HCT116 (cell line): Measurements from ENCODE around the gene SFXN2. TPM values are rescaled to one million over a fixed set of nuclear protein-coding genes. Genes with fewer than 3 reads are reported as not detected.
A peak's percentile ranks its signal among the peaks of the same experiment; 100 is the strongest.

Experiments used
- ATAC-seq: fragments of 200-7000 bp; cut with Tn5 transposase; 2 replicates; pipeline ENCODE4 v1.9.1; 2020; ENCODE audit warnings: mild to moderate bottlenecking, moderate library complexity
- BruUV-seq: library from RNA; stranded (reverse); fragments of 400-500 nt; replicated peaks from 2 replicates; lab custom pipeline; 2021; lab: Mats Ljungman, UMichigan
- CTCF ChIA-PET: fragments of 300-600 bp; sonication (Branson Sonifier 250); formaldehyde crosslinking; loops from one replicate; lab custom pipeline; 2021; ENCODE audit warnings: antibody characterized with exemption; lab: Charles Lee
- POLR2A ChIA-PET: fragments of 300-600, 350-600 bp; sonication (Branson Sonifier 250); formaldehyde crosslinking; loops from one replicate; lab custom pipeline; 2021; ENCODE audit warnings: antibody characterized with exemption; lab: Charles Lee
- RAD21 ChIA-PET, 2 experiments: fragments of 300-600 bp; sonication (Branson Sonifier 250); formaldehyde crosslinking; loops; one replicate each; lab custom pipeline; 2023; ENCODE audit warnings: low total read pairs in 2 of 2; ENCODE audit not compliant: uncharacterized antibody in 2 of 2, unreplicated experiment in 2 of 2, low non-redundant PET in 1 of 2; lab: Charles Lee
- DNase-seq: peaks from one replicate; pipeline ENCODE4 v3.0.0-alpha.2; 2010; ENCODE audit warnings: low read depth, low spot score
- H2AFZ ChIP-seq: fragments of 200-600 bp; shearing (Covaris generic), sonication (generic); 2 replicates; pipeline ENCODE4 v1.6.1; 2017; ENCODE audit warnings: low read depth, mixed run types, mixed read lengths, antibody characterized with exemption, low read length; ENCODE audit not compliant: poor library complexity, severe bottlenecking
- H3K27ac ChIP-seq: 2 replicates; pipeline ENCODE4 v1.5.1; 2012; ENCODE audit warnings: low read depth, low read length
- H3K27me3 ChIP-seq: fragments of 200-600 bp; sonication (generic); 2 replicates; pipeline ENCODE4 v1.6.1; 2016; ENCODE audit warnings: mixed run types, low read length, mixed read lengths; ENCODE audit not compliant: insufficient read depth
- H3K36me3 ChIP-seq, 2 experiments: fragments of 200-500 bp in 1 of 2; fragments of 200-600 bp in 1 of 2; sonication (Bioruptor generic) in 1 of 2; sonication (generic) in 1 of 2; 2 replicates each; pipeline versions ENCODE4 v1.5.1 to v1.6.1; 2014 to 2016; ENCODE audit warnings: low read length in 2 of 2, inconsistent platforms in 1 of 2, mixed read lengths in 1 of 2, mixed run types in 1 of 2; ENCODE audit not compliant: insufficient read depth in 2 of 2, control insufficient read depth in 1 of 2
- H3K4me1 ChIP-seq, 2 experiments: fragments of 200-600 bp in 1 of 2; sonication (generic) in 1 of 2; 2 replicates each; pipeline versions ENCODE4 v1.5.1 to v1.6.1; 2012 to 2017; ENCODE audit warnings: low read length in 2 of 2, inconsistent platforms in 1 of 2, mild to moderate bottlenecking in 1 of 2, mixed read lengths in 1 of 2, mixed run types in 1 of 2, moderate library complexity in 1 of 2; ENCODE audit not compliant: insufficient read depth in 2 of 2, control insufficient read depth in 1 of 2
- H3K4me2 ChIP-seq: fragments of 200-600 bp; sonication (generic); 2 replicates; pipeline ENCODE4 v1.6.1; 2017; ENCODE audit warnings: mixed run types, low read length, mixed read lengths
- H3K4me3 ChIP-seq, 2 experiments: fragments of 200-600 bp in 1 of 2; sonication (generic) in 1 of 2; replicated peaks in 1 of 2; 2 replicates each; pipeline ENCODE4 v1.5.1; 2011 to 2016; ENCODE audit warnings: low read length in 2 of 2, control low read depth in 1 of 2, low read depth in 1 of 2, mild to moderate bottlenecking in 1 of 2, mixed read lengths in 1 of 2, mixed run types in 1 of 2
- H3K79me2 ChIP-seq: fragments of 200-600 bp; sonication (generic); 2 replicates; pipeline ENCODE4 v1.6.1; 2017; ENCODE audit warnings: mild to moderate bottlenecking, mixed run types, low read length, moderate library complexity, mixed read lengths; ENCODE audit not compliant: insufficient read depth
- H3K9ac ChIP-seq: fragments of 200-600 bp; sonication (generic); 2 replicates; pipeline ENCODE4 v1.6.1; 2016; ENCODE audit warnings: low read length, mixed read lengths
- H3K9me2 ChIP-seq: fragments of 200-600 bp; sonication (generic), shearing (Covaris generic); 2 replicates; pipeline ENCODE4 v1.6.1; 2017; ENCODE audit warnings: mixed run types, mild to moderate bottlenecking, moderate library complexity; ENCODE audit not compliant: insufficient read depth
- H3K9me3 ChIP-seq, 2 experiments: fragments of 200-500 bp in 1 of 2; fragments of 200-600 bp in 1 of 2; sonication (Bioruptor generic) in 1 of 2; sonication (generic) in 1 of 2; 2 replicates each; pipeline ENCODE4 v1.6.1; 2014 to 2017; ENCODE audit warnings: low read length in 2 of 2, mixed read lengths in 2 of 2, inconsistent platforms in 1 of 2, low read depth in 1 of 2, mild to moderate bottlenecking in 1 of 2, mixed run types in 1 of 2, moderate library complexity in 1 of 2; ENCODE audit not compliant: control insufficient read depth in 1 of 2, insufficient read depth in 1 of 2
- H4K20me1 ChIP-seq: fragments of 200-600 bp; sonication (generic), shearing (Covaris generic); 2 replicates; pipeline ENCODE4 v1.6.1; 2017; ENCODE audit warnings: mixed run types, mild to moderate bottlenecking, moderate library complexity; ENCODE audit not compliant: insufficient read depth
- CEBPB ChIP-seq: IDR thresholded peaks from 2 replicates; pipeline ENCODE4 v1.6.1; 2012; ENCODE audit warnings: low read depth
- EGR1 ChIP-seq: IDR thresholded peaks from 2 replicates; pipeline ENCODE4 v1.6.1; 2012; ENCODE audit warnings: low read depth
- ELF1 ChIP-seq: IDR thresholded peaks from 2 replicates; pipeline ENCODE4 v1.6.1; 2012; ENCODE audit warnings: low read depth, borderline replicate concordance
- EZH2phosphoT487 ChIP-seq: fragments of 200-600 bp; IDR thresholded peaks from 2 replicates; pipeline ENCODE4 v1.6.1; 2018; ENCODE audit warnings: antibody characterized with exemption, borderline replicate concordance
- FOSL1 ChIP-seq: IDR thresholded peaks from 2 replicates; pipeline ENCODE4 v1.6.1; 2012; ENCODE audit warnings: low read depth
- POLR2A ChIP-seq: IDR thresholded peaks from 2 replicates; pipeline ENCODE4 v1.7.0; 2011; ENCODE audit warnings: borderline replicate concordance; ENCODE audit not compliant: insufficient read depth, insufficient read length; ENCODE audit errors: extremely low read depth
- SP1 ChIP-seq: IDR thresholded peaks from 2 replicates; pipeline ENCODE4 v1.6.1; 2012; ENCODE audit warnings: low read depth
- YY1 ChIP-seq: IDR thresholded peaks from 2 replicates; pipeline ENCODE4 v1.6.1; 2011; ENCODE audit warnings: low read length, low read depth, moderate library complexity, mild to moderate bottlenecking; ENCODE audit not compliant: insufficient replicate concordance; ENCODE audit errors: extremely low read depth
- ZNF274 ChIP-seq: fragments of 200-500 bp; sonication (Bioruptor generic); IDR thresholded peaks from 2 replicates; pipeline ENCODE4 v1.6.1; 2014; ENCODE audit warnings: mild to moderate bottlenecking, low read depth, low read length, inconsistent platforms
- intact Hi-C: fragments of 100-400 bp; cut with micrococcal nuclease; formaldehyde crosslinking; loops from 2 replicates; pipeline ENCODE4 v1.10.0; 2022
- total RNA-seq: library from RNA; stranded (reverse); gene quantifications from one replicate; pipeline ENCODE4 v1.2.1, GENCODE V29; 2021; ENCODE audit not compliant: unreplicated experiment
- TF ChIP-seq, protein P1 (sequence below): IDR thresholded peaks from 2 replicates; pipeline ENCODE4 v1.6.1; 2011; ENCODE audit warnings: mild to moderate bottlenecking, low read length, moderate library complexity; ENCODE audit not compliant: insufficient replicate concordance; ENCODE audit errors: extremely low read depth
- TF ChIP-seq, protein P2 (sequence below): IDR thresholded peaks from 2 replicates; pipeline ENCODE4 v1.6.1; 2012; ENCODE audit warnings: low read depth
- TF ChIP-seq, protein P3 (sequence below): IDR thresholded peaks from 2 replicates; pipeline ENCODE4 v1.6.1; 2012

SFXN2 gene
- total RNA-seq, 1 experiment from 2014 or later, result 22.9 TPM

DNA sequence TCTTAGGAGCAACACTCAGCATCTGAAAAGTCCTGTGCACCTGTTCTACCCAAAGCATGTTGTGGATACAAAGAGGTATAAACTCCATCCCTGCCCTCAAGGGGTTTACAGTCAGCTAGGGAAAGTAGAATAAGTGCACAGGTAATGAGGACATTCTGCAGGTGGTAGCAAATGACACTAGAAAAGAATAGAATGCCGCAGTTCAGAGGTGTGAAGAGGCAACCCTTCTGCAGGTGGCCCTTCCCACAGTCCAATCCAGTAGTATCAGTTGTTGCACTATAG lies 66.0 kb downstream of the SFXN2 start:
- no peak for ATAC-seq
- H3K27me3 ChIP-seq, result no peaks in the 10 kb centered on the region
- TF ChIP-seq CEBPB (0 out of 2 replicates have a peak, but pooled peaks have one; percentile 5), EZH2phosphoT487 (no peak), ZNF274 (no peak)
- no peaks in the 10 kb centered on the region for H3K4me1 ChIP-seq
- H3K36me3 ChIP-seq, result no peaks in the 10 kb centered on the region
- no peaks in the 10 kb centered on the region for H3K9me3 ChIP-seq
- H3K79me2 ChIP-seq, result no peaks in the 10 kb centered on the region
- no peak for DNase-seq
- POLR2A ChIA-PET, result no interaction called here
- intact Hi-C loops, result no loop called here
- H2AFZ ChIP-seq, result no peak overlapping the region
- no peak overlapping the region for H3K4me2 ChIP-seq
- H3K27ac ChIP-seq, result no peak overlapping the region
- RAD21 ChIA-PET, result no interaction called here
- no peak overlapping the region for H3K4me3 ChIP-seq
- no peaks in the 10 kb centered on the region for H4K20me1 ChIP-seq
- CTCF ChIA-PET, result no interaction called here
- no peak overlapping the region for H3K9ac ChIP-seq
- H3K9me2 ChIP-seq, result no peaks in the 10 kb centered on the region
- no TSS peak for BruUV-seq

DNA sequence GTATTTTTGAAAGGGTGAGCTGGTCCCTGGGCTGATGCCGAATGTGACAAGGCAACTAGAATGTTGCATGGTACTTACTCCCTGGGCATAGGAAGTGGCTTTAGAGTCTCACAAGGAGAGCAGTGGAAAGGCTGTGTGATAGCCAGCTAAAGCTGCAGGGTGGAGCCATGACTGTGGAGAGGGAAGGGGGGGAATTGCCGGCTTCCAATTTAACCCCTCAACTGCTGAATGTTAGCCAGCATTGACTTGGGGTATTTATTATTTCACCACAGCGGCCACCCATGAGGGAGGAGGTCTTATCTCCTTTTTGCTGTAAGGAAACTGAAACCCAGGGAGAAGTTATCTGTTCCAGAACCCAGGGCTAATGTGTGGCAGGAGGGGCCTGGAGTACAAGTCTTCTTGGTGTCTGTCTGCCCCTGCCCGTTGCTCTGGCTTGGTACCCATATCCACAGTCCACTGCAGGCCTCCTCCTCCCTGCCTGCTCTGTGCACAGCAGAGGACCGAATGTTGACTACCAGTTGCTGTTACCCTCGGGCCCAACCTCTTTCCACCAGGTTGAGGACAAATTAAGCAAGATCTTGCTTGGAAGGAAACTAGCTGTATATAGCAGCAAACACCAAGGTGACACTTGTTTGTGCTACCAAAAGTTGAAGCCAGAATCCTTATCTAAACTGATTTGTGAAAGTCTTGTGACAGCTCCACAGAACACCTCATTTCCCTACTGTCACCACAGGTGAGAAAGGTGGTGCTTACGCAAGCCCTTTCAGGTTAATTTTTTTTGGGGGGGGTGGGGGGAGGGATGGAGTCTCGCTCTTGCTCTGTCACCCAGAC lies 66.9 kb downstream of the SFXN2 start:
- no peaks in the 10 kb centered on the region for H3K79me2 ChIP-seq
- TF ChIP-seq, protein P1, sequence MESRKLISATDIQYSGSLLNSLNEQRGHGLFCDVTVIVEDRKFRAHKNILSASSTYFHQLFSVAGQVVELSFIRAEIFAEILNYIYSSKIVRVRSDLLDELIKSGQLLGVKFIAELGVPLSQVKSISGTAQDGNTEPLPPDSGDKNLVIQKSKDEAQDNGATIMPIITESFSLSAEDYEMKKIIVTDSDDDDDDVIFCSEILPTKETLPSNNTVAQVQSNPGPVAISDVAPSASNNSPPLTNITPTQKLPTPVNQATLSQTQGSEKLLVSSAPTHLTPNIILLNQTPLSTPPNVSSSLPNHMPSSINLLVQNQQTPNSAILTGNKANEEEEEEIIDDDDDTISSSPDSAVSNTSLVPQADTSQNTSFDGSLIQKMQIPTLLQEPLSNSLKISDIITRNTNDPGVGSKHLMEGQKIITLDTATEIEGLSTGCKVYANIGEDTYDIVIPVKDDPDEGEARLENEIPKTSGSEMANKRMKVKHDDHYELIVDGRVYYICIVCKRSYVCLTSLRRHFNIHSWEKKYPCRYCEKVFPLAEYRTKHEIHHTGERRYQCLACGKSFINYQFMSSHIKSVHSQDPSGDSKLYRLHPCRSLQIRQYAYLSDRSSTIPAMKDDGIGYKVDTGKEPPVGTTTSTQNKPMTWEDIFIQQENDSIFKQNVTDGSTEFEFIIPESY, result no peak
- no peak for TF ChIP-seq SP1
- no peak for TF ChIP-seq POLR2A
- TF ChIP-seq, protein P2, sequence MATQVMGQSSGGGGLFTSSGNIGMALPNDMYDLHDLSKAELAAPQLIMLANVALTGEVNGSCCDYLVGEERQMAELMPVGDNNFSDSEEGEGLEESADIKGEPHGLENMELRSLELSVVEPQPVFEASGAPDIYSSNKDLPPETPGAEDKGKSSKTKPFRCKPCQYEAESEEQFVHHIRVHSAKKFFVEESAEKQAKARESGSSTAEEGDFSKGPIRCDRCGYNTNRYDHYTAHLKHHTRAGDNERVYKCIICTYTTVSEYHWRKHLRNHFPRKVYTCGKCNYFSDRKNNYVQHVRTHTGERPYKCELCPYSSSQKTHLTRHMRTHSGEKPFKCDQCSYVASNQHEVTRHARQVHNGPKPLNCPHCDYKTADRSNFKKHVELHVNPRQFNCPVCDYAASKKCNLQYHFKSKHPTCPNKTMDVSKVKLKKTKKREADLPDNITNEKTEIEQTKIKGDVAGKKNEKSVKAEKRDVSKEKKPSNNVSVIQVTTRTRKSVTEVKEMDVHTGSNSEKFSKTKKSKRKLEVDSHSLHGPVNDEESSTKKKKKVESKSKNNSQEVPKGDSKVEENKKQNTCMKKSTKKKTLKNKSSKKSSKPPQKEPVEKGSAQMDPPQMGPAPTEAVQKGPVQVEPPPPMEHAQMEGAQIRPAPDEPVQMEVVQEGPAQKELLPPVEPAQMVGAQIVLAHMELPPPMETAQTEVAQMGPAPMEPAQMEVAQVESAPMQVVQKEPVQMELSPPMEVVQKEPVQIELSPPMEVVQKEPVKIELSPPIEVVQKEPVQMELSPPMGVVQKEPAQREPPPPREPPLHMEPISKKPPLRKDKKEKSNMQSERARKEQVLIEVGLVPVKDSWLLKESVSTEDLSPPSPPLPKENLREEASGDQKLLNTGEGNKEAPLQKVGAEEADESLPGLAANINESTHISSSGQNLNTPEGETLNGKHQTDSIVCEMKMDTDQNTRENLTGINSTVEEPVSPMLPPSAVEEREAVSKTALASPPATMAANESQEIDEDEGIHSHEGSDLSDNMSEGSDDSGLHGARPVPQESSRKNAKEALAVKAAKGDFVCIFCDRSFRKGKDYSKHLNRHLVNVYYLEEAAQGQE, result no peak
- TF ChIP-seq, protein P3, sequence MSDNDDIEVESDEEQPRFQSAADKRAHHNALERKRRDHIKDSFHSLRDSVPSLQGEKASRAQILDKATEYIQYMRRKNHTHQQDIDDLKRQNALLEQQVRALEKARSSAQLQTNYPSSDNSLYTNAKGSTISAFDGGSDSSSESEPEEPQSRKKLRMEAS, result no peak
- no peak for TF ChIP-seq FOSL1
- no peak for TF ChIP-seq EGR1
- no peak for TF ChIP-seq EZH2phosphoT487
- TF ChIP-seq ZNF274, result no peak
- TF ChIP-seq CEBPB, result no peak
- no peak for TF ChIP-seq ELF1
- no peak for TF ChIP-seq YY1
- no peaks in the 10 kb centered on the region for H3K27me3 ChIP-seq
- H4K20me1 ChIP-seq, result no peaks in the 10 kb centered on the region
- H3K9me3 ChIP-seq, result no peaks in the 10 kb centered on the region
- intact Hi-C loops, result no loop called here
- no peak overlapping the region for H2AFZ ChIP-seq
- CTCF ChIA-PET, result no interaction called here
- no TSS peak for BruUV-seq
- no peak overlapping the region for H3K27ac ChIP-seq
- no peaks in the 10 kb centered on the region for H3K9me2 ChIP-seq
- DNase-seq (no peak), ATAC-seq (no peak)
- H3K36me3 ChIP-seq, result no peaks in the 10 kb centered on the region
- POLR2A ChIA-PET, result no interaction called here
- H3K4me3 ChIP-seq, result no peak overlapping the region
- no peak overlapping the region for H3K9ac ChIP-seq
- no peak overlapping the region for H3K4me2 ChIP-seq
- no peaks in the 10 kb centered on the region for H3K4me1 ChIP-seq
- RAD21 ChIA-PET, result no interaction called here
